ENCODE data around the gene MMP25. TPM values are rescaled to one million over a fixed set of nuclear protein-coding genes. Genes with fewer than 3 reads are reported as not detected.
"Not testable (repeated sequence)": the region's sequence is repeated elsewhere in the genome, so short reads cannot be mapped to it uniquely, and the experiment has no call there.

MMP25 gene
- total and polyA plus RNA-seq, 2 experiments from 2014 or later, result 6.3 TPM; not detected in 1

- Histone ChIP-seq H3K4me3 (no peak overlapping the region), H3K9me3 (ENCODE audit: low read depth) (no peaks in the 10 kb centered on the region), H4K20me1 (ENCODE audit: insufficient read depth, poor library complexity, severe bottlenecking) (no peaks in the 10 kb centered on the region), H3K9me2 (replicated peaks; ENCODE audit: insufficient read depth) (no peaks in the 10 kb centered on the region), H3K27me3 (no peaks in the 10 kb centered on the region), H2AFZ (no peak overlapping the region), H3K36me3 (replicated peaks; ENCODE audit: insufficient read depth, low read depth) (no peaks in the 10 kb centered on the region), H3K79me2 (no peaks in the 10 kb centered on the region), H3K27ac (no peak overlapping the region), H3K4me2 (no peak overlapping the region), H3K4me1 (ENCODE audit: insufficient read depth) (no peaks in the 10 kb centered on the region)
- no peak for DNase-seq (ENCODE audit: low spot score)
- 89% methylated on average over 7 of the region's 7 CpGs for WGBS (ENCODE audit: low lambda C conversion rate, missing lambda C conversion rate)
- TF ChIP-seq EZH2phosphoT487 (IDR thresholded peaks at IDR 0.05; ENCODE audit: low read depth, severe bottlenecking, unreplicated experiment) (no peak), EZH2 (IDR thresholded peaks at IDR 0.05; ENCODE audit: borderline replicate concordance) (no peak), CTCF (IDR thresholded peaks at IDR 0.05; ENCODE audit: poor library complexity) (no peak)
Measured at GRCh38 chr16:3073448-3073847, 27.1 kb downstream of the MMP25 start.

- no peaks in the 10 kb centered on the region for H3K27me3 ChIP-seq
- DNase-seq (ENCODE audit: low spot score), result no peak
- no peaks in the 10 kb centered on the region for H3K9me3 ChIP-seq (ENCODE audit: low read depth)
- no peaks in the 10 kb centered on the region for H4K20me1 ChIP-seq (ENCODE audit: insufficient read depth, poor library complexity, severe bottlenecking)
- 73% methylated on average over 7 of the region's 9 CpGs for WGBS (ENCODE audit: low lambda C conversion rate, missing lambda C conversion rate)
- H3K4me2 ChIP-seq, result no peak overlapping the region
- H2AFZ ChIP-seq, result no peak overlapping the region
- no peaks in the 10 kb centered on the region for H3K36me3 ChIP-seq (replicated peaks; ENCODE audit: insufficient read depth, low read depth)
- no peaks in the 10 kb centered on the region for H3K79me2 ChIP-seq
- TF ChIP-seq CTCF (IDR thresholded peaks at IDR 0.05; ENCODE audit: poor library complexity) (no peak), EZH2phosphoT487 (IDR thresholded peaks at IDR 0.05; ENCODE audit: low read depth, severe bottlenecking, unreplicated experiment) (no peak), EZH2 (IDR thresholded peaks at IDR 0.05; ENCODE audit: borderline replicate concordance) (no peak)
- H3K4me1 ChIP-seq (ENCODE audit: insufficient read depth), result no peaks in the 10 kb centered on the region
- no peak overlapping the region for H3K4me3 ChIP-seq
- H3K27ac ChIP-seq, result no peak overlapping the region
- H3K9me2 ChIP-seq (replicated peaks; ENCODE audit: insufficient read depth), result no peaks in the 10 kb centered on the region
Measured at GRCh38 chr16:3074860-3075522, 28.6 kb downstream of the MMP25 start.

GRCh38 chr16:3075523-3075915 is 29.2 kb downstream of the MMP25 start:
- Histone ChIP-seq H3K79me2 (no peaks in the 10 kb centered on the region), H3K4me3 (no peak overlapping the region), H3K27ac (no peak overlapping the region), H2AFZ (no peak overlapping the region), H4K20me1 (ENCODE audit: insufficient read depth, poor library complexity, severe bottlenecking) (no peaks in the 10 kb centered on the region), H3K9me3 (ENCODE audit: low read depth) (no peaks in the 10 kb centered on the region), H3K36me3 (replicated peaks; ENCODE audit: insufficient read depth, low read depth) (no peaks in the 10 kb centered on the region), H3K4me1 (ENCODE audit: insufficient read depth) (no peaks in the 10 kb centered on the region), H3K27me3 (no peaks in the 10 kb centered on the region), H3K4me2 (no peak overlapping the region), H3K9me2 (replicated peaks; ENCODE audit: insufficient read depth) (no peaks in the 10 kb centered on the region)
- TF ChIP-seq EZH2 (IDR thresholded peaks at IDR 0.05; ENCODE audit: borderline replicate concordance) (no peak), CTCF (IDR thresholded peaks at IDR 0.05; ENCODE audit: poor library complexity) (no peak), EZH2phosphoT487 (IDR thresholded peaks at IDR 0.05; ENCODE audit: low read depth, severe bottlenecking, unreplicated experiment) (no peak)
- WGBS (ENCODE audit: low lambda C conversion rate, missing lambda C conversion rate), result 61% methylated on average over 10 of the region's 10 CpGs
- no peak for DNase-seq (ENCODE audit: low spot score)

- H3K36me3 ChIP-seq (replicated peaks; ENCODE audit: insufficient read depth, low read depth); H3K27me3 ChIP-seq; DNase-seq (ENCODE audit: low spot score); H3K4me3 ChIP-seq; H3K9me3 ChIP-seq (ENCODE audit: low read depth); H4K20me1 ChIP-seq (ENCODE audit: insufficient read depth, poor library complexity, severe bottlenecking); H2AFZ ChIP-seq; H3K4me2 ChIP-seq; H3K9me2 ChIP-seq (replicated peaks; ENCODE audit: insufficient read depth); H3K4me1 ChIP-seq (ENCODE audit: insufficient read depth); H3K79me2 ChIP-seq; H3K27ac ChIP-seq: not testable (repeated sequence)
- WGBS (ENCODE audit: low lambda C conversion rate, missing lambda C conversion rate), result 97% methylated on average over 6 of the region's 6 CpGs
Measured at GRCh38 chr16:3075946-3076345, 29.6 kb downstream of the MMP25 start.

All from hepatocyte (in vitro differentiated cells).